PC-3 (cell line): ENCODE measurements around the gene LYRM1. TPM values are rescaled to one million over a fixed set of nuclear protein-coding genes. Genes with fewer than 3 reads are reported as not detected.
"Not testable (repeated sequence)": the region's sequence is repeated elsewhere in the genome, so short reads cannot be mapped to it uniquely, and the experiment has no call there.

Experiments
- ATAC-seq: fragments of 200-7000 bp; cut with Tn5 transposase; 2 replicates; pipeline ENCODE4 v1.9.1; 2020; ENCODE audit warnings: mild to moderate bottlenecking, moderate library complexity
- BruUV-seq: library from RNA; stranded (reverse); fragments of 400-500 nt; replicated peaks from 2 replicates; lab custom pipeline; 2021; lab: Mats Ljungman, UMichigan
- CTCF ChIA-PET: fragments of 300-600 bp; sonication (Branson Sonifier 250); formaldehyde crosslinking; loops from one replicate; lab custom pipeline; 2022; ENCODE audit warnings: antibody characterized with exemption; lab: Charles Lee
- POLR2A ChIA-PET: fragments of 300-600 bp; sonication (Branson Sonifier 250); formaldehyde crosslinking; loops from one replicate; lab custom pipeline; 2022; ENCODE audit warnings: antibody characterized with exemption; ENCODE audit not compliant: unreplicated experiment; lab: Charles Lee
- DNase-seq: peaks from one replicate; pipeline ENCODE4 v3.0.0-alpha.2; 2015
- H2AFZ ChIP-seq: fragments of 300-600 bp; sonication (generic); 2 replicates; pipeline ENCODE4 v1.6.0; 2016; ENCODE audit warnings: antibody characterized with exemption, low read length
- H3F3A ChIP-seq: fragments of 300-600 bp; sonication (generic); one replicate; pipeline ENCODE4 v1.6.0; 2017; ENCODE audit warnings: antibody characterized with exemption, low read length, control low read depth, mild to moderate bottlenecking; ENCODE audit not compliant: unreplicated experiment
- H3K27ac ChIP-seq: fragments of 300-600 bp; sonication (generic); 2 replicates; pipeline ENCODE4 v1.5.1; 2016; ENCODE audit warnings: mild to moderate bottlenecking, low read length
- H3K27me3 ChIP-seq: fragments of 300-600 bp; sonication (generic); 2 replicates; pipeline ENCODE4 v1.6.1; 2016; ENCODE audit warnings: low read length, mixed read lengths
- H3K36me3 ChIP-seq: fragments of 300-600 bp; sonication (generic); 2 replicates; pipeline ENCODE4 v1.6.1; 2016; ENCODE audit warnings: low read depth, mixed run types, low read length, mixed read lengths
- H3K4me1 ChIP-seq: fragments of 300-600 bp; sonication (generic); 2 replicates; pipeline ENCODE4 v1.5.1; 2016; ENCODE audit warnings: low read length; ENCODE audit not compliant: insufficient read depth
- H3K4me2 ChIP-seq: fragments of 300-600 bp; sonication (generic); 2 replicates; pipeline ENCODE4 v1.6.0; 2016; ENCODE audit warnings: low read length
- H3K4me3 ChIP-seq: fragments of 300-600 bp; sonication (generic); 2 replicates; pipeline ENCODE4 v1.5.1; 2016; ENCODE audit warnings: mild to moderate bottlenecking, low read length, mixed read lengths
- H3K79me2 ChIP-seq: fragments of 300-600 bp; sonication (generic); 2 replicates; pipeline ENCODE4 v1.6.1; 2017; ENCODE audit warnings: low read length, mixed read lengths
- H3K9ac ChIP-seq: fragments of 300-600 bp; sonication (generic); 2 replicates; pipeline ENCODE4 v1.6.0; 2016; ENCODE audit warnings: mild to moderate bottlenecking, low read length
- H3K9me2 ChIP-seq: fragments of 300-600 bp; sonication (generic); replicated peaks from 2 replicates; pipeline ENCODE4 v1.6.1; 2016; ENCODE audit warnings: mixed run types, low read length, mixed read lengths
- H3K9me3 ChIP-seq: fragments of 300-600 bp; sonication (generic); 2 replicates; pipeline ENCODE4 v1.6.1; 2016; ENCODE audit warnings: low read length, mixed read lengths
- H4K20me1 ChIP-seq: fragments of 300-600 bp; sonication (generic); 2 replicates; pipeline ENCODE4 v1.6.1; 2016; ENCODE audit warnings: low read length, mixed read lengths
- EZH2 ChIP-seq: fragments of 300-600 bp; sonication (generic); IDR thresholded peaks from one replicate; pipeline ENCODE4 v1.6.1; 2017; ENCODE audit warnings: antibody characterized with exemption, mild to moderate bottlenecking, low read length; ENCODE audit not compliant: unreplicated experiment
- EZH2phosphoT487 ChIP-seq: fragments of 300-600 bp; sonication (generic); IDR thresholded peaks from 2 replicates; pipeline ENCODE4 v1.6.1; 2018; ENCODE audit warnings: mild to moderate bottlenecking, antibody characterized with exemption, low read length, borderline replicate concordance
- intact Hi-C: fragments of 100-400 bp; cut with micrococcal nuclease; formaldehyde crosslinking; loops from 2 replicates; pipeline ENCODE4 v1.9.0; 2023
- total RNA-seq: library from RNA; depleted of rRNA; stranded (reverse); fragments of >200 nt; gene quantifications from 2 replicates; pipeline ENCODE4 v1.2.3, GENCODE V29; 2014
- TF ChIP-seq, protein P1 (sequence below): fragments of 300-600 bp; sonication (generic); conservative IDR thresholded peaks from 2 replicates; pipeline ENCODE4 v1.5.1; 2017; ENCODE audit warnings: antibody characterized with exemption, low read depth, mild to moderate bottlenecking, low read length

LYRM1 gene
- total RNA-seq, 1 experiment from 2014 or later = 35.1 TPM

DNA sequence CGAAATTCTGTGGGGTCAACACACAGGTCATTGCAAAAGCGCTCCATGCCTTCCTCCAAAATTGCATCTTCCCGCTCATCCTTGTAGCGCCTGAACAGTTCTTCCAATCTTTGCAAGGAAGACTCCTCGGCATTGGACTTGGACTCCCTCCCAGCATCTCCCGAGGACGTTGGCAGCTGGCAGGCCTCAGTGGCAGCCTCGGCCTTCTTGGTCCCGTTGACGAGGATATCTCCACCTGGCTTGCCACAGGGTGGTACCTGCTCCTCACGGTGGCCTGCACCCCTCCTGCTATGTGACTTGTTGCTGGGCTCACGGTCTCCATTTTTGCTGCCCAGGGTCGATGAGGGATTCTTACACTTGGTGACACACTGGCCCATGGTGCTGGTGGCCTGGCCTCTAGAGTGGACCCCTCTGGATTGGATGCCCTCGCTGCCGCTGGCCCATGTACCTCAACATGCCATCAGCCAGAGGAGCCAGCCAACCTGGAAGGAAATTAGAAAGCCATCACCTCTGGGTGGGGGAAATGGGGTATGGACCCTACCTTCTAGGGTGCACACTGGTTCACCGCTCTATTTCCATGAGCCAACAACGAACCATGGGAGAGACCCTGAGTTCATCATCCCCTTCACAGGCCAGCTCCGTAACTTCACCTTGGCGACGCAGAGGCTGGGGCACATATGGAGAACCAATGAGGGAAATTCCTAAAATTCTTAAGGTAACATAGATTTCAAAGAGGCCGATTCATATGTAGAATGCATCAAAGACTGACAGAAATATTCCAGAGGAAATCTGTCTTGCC lies 38.2 kb upstream of the LYRM1 start:
- ChIA-PET CTCF (no interaction called here), POLR2A (no interaction called here)
- Histone ChIP-seq H3K4me2 (no peak overlapping the region), H3F3A (no peaks in the 10 kb centered on the region), H3K9me3 (no peaks in the 10 kb centered on the region), H3K9me2 (no peaks in the 10 kb centered on the region), H3K79me2 (peaks cover 50% of the 10 kb centered on the region), H3K4me1 (peaks cover 17% of the 10 kb centered on the region), H3K27ac (no peak overlapping the region), H3K27me3 (no peaks in the 10 kb centered on the region), H3K9ac (no peak overlapping the region), H3K36me3 (peaks cover 3% of the 10 kb centered on the region; the same call in 1 of the 2 replicates), H3K4me3 (no peak overlapping the region), H2AFZ (no peak overlapping the region), H4K20me1 (no peaks in the 10 kb centered on the region)
- no peak for DNase-seq
- ATAC-seq = no peak
- intact Hi-C loops = no loop called here
- BruUV-seq = no TSS peak
- TF ChIP-seq EZH2phosphoT487 (no peak), EZH2 (no peak)
- TF ChIP-seq, protein P1, sequence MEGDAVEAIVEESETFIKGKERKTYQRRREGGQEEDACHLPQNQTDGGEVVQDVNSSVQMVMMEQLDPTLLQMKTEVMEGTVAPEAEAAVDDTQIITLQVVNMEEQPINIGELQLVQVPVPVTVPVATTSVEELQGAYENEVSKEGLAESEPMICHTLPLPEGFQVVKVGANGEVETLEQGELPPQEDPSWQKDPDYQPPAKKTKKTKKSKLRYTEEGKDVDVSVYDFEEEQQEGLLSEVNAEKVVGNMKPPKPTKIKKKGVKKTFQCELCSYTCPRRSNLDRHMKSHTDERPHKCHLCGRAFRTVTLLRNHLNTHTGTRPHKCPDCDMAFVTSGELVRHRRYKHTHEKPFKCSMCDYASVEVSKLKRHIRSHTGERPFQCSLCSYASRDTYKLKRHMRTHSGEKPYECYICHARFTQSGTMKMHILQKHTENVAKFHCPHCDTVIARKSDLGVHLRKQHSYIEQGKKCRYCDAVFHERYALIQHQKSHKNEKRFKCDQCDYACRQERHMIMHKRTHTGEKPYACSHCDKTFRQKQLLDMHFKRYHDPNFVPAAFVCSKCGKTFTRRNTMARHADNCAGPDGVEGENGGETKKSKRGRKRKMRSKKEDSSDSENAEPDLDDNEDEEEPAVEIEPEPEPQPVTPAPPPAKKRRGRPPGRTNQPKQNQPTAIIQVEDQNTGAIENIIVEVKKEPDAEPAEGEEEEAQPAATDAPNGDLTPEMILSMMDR = no peak

DNA sequence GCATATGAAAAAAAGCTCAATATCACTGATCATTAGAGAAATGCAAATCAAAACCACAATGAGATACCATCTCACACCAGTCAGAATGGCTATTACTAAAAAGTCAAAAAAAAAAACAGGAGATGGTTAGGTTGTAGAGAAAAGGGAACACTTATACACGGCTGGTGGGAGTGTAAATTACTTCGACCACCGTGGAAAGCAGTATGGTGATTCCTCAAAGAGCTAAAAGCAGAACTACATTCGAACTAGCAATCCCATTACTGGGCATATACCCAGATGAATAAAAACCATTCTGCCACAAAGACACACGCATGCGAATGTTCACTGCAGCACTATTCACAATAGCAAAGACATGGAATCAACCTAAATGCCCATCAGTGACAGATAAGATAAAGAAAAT lies 36.2 kb upstream of the LYRM1 start:
- BruUV-seq, H3K4me2 ChIP-seq, H3K27me3 ChIP-seq, H3K27ac ChIP-seq, CTCF ChIA-PET, H3K9me2 ChIP-seq, DNase-seq, H2AFZ ChIP-seq, H3K36me3 ChIP-seq, H3K4me3 ChIP-seq, ATAC-seq, H4K20me1 ChIP-seq, H3F3A ChIP-seq, H3K9ac ChIP-seq, POLR2A ChIA-PET, H3K9me3 ChIP-seq, intact Hi-C loops: not testable (repeated sequence)
- peaks cover 70% of the 10 kb centered on the region for H3K79me2 ChIP-seq
- H3K4me1 ChIP-seq = peaks cover 17% of the 10 kb centered on the region

GRCh38 chr16:20865420-20866131 lies 35.0 kb upstream of the LYRM1 start:
- no peak overlapping the region for H3K4me3 ChIP-seq
- H3K9me3 ChIP-seq = no peaks in the 10 kb centered on the region
- H3K36me3 ChIP-seq = peaks cover 3% of the 10 kb centered on the region; the same call in 1 of the 2 replicates
- H3K27me3 ChIP-seq = no peaks in the 10 kb centered on the region
- no peak for TF ChIP-seq EZH2
- TF ChIP-seq EZH2phosphoT487 = no peak
- TF ChIP-seq, protein P1 = no peak
- no TSS peak for BruUV-seq
- ChIA-PET CTCF (no interaction called here), POLR2A (interaction anchor here (0.5 to 1.5 kb wide), 3 partner anchors 10 to 92 kb away, joined by 3 to 8 read pairs (median 4); partner anchors contain the start of genes DCUN1D3 and LYRM1)
- H3K27ac ChIP-seq = peak overlapping the region; percentile 85
- peaks cover 17% of the 10 kb centered on the region for H3K4me1 ChIP-seq
- peak overlapping the region; percentile 56 for H3K4me2 ChIP-seq
- H2AFZ ChIP-seq = no peak overlapping the region
- peak overlapping the region; percentile 59 for H3K9ac ChIP-seq
- peaks cover 80% of the 10 kb centered on the region for H3K79me2 ChIP-seq
- no peaks in the 10 kb centered on the region for H3F3A ChIP-seq
- DNase-seq (peak; percentile 14), ATAC-seq (peak; percentile 47)
- no peaks in the 10 kb centered on the region for H4K20me1 ChIP-seq
- intact Hi-C loops = no loop called here
- no peaks in the 10 kb centered on the region for H3K9me2 ChIP-seq
